Thyroid gland (tissue), 4 donors: Measurements from ENCODE around the gene TST. TPM values are rescaled to one million over a fixed set of nuclear protein-coding genes. Genes with fewer than 3 reads are reported as not detected.

Experiments
- DNase-seq, 2 donors: peaks; one replicate each; pipeline ENCODE4 v3.0.0-alpha.2; 2019
- H3K27ac ChIP-seq, 3 donors: fragments of 200-600 bp; sonication (generic); 1 replicate in 2 of 3; 2 replicates in 1 of 3; pipeline ENCODE4 v1.5.1; 2016 to 2019; ENCODE audit warnings: mild to moderate bottlenecking in 1 of 3, moderate library complexity in 1 of 3
- H3K27me3 ChIP-seq: fragments of 200-600 bp; sonication (generic); one replicate; pipeline ENCODE4 v1.5.1; 2019
- H3K36me3 ChIP-seq, 2 donors: fragments of 200-600 bp; sonication (generic); one replicate each; pipeline ENCODE4 v1.5.1; 2016 to 2019
- H3K4me1 ChIP-seq, 2 donors: fragments of 200-600 bp; sonication (generic); one replicate each; pipeline ENCODE4 v1.5.1; 2017 to 2019
- H3K4me3 ChIP-seq, 3 donors: fragments of 200-600 bp; sonication (generic); replicated peaks in 1 of 3; 1 replicate in 2 of 3; 2 replicates in 1 of 3; pipeline ENCODE4 v1.5.1; 2016; ENCODE audit warnings: mild to moderate bottlenecking in 1 of 3
- H3K9me3 ChIP-seq: fragments of 200-600 bp; sonication (generic); one replicate; pipeline ENCODE4 v1.5.1; 2017
- CTCF ChIP-seq, 6 experiments: fragments of 200-600 bp in 3 of 6; fragments of 450-650 bp in 3 of 6; sonication (generic) in 3 of 6; IDR thresholded peaks; one replicate each; pipeline ENCODE4 v1.5.1; 2016 to 2019; ENCODE audit warnings: antibody characterized with exemption in 6 of 6, mild to moderate bottlenecking in 2 of 6, inconsistent platforms in 1 of 6, moderate library complexity in 1 of 6
- POLR2A ChIP-seq, 2 donors: fragments of 450-650 bp; IDR thresholded peaks; one replicate each; pipeline ENCODE4 v1.6.1; 2017; ENCODE audit warnings: antibody characterized with exemption in 2 of 2, mild to moderate bottlenecking in 2 of 2, moderate library complexity in 1 of 2
- WGBS, 2 donors: methylation state at CpG; one replicate each; pipeline ENCODE4 v1.1.5; 2017; 5-methylcytosine and 5-hydroxymethylcytosine counted together
- intact Hi-C: fragments of 100-400 bp; cut with DNase I; formaldehyde crosslinking; loops from one replicate; pipeline ENCODE4 v1.15.1; 2023
- total RNA-seq, 4 donors: library from RNA; depleted of rRNA; stranded (reverse); fragments of >200 nt; gene quantifications; one replicate each; pipeline ENCODE4 v1.2.3, GENCODE V29; 2016

The TST gene
- total RNA-seq, 4 donors from 2014 or later: 35.7 to 51.2 (median 37.8) TPM

GRCh38 chr22:37057796-37058510 lies 38.7 kb upstream of the TST start:
- Histone ChIP-seq H3K27me3 (no peaks in the 10 kb centered on the region), H3K27ac (no peak overlapping the region), H3K36me3 (no peaks in the 10 kb centered on the region), H3K4me3 (no peak overlapping the region), H3K4me1 (no peaks in the 10 kb centered on the region), H3K9me3 (no peaks in the 10 kb centered on the region)
- TF ChIP-seq CTCF (IDR thresholded peaks at IDR 0.05) (no peak), POLR2A (IDR thresholded peaks at IDR 0.05) (no peak)
- intact Hi-C loops: loop anchor here (10.0 kb wide), 1 partner anchor 273 kb away; no protein-coding TSS in a partner anchor
- WGBS, 2 donors: 84 to 92% methylated on average over 11 to 12 of the region's 12 CpGs
- no peak for DNase-seq

- DNase-seq: no peak
- intact Hi-C loops: loop anchor here (10.0 kb wide), 1 partner anchor 272 kb away; no protein-coding TSS in a partner anchor
- Histone ChIP-seq H3K4me1 (peaks cover 0 to 4% of the 10 kb centered on the region in 2 donors), H3K9me3 (no peaks in the 10 kb centered on the region), H3K27me3 (no peaks in the 10 kb centered on the region), H3K36me3 (no peaks in the 10 kb centered on the region), H3K27ac (no peak overlapping the region), H3K4me3 (no peak overlapping the region)
- TF ChIP-seq CTCF (IDR thresholded peaks at IDR 0.05) (no peak), POLR2A (IDR thresholded peaks at IDR 0.05) (no peak)
- WGBS, 2 donors: 64 to 88% methylated on average over 4 to 8 of the region's 9 CpGs
These were observed 38.0 kb upstream of the TST start for GRCh38 chr22:37057226-37057625.

GRCh38 chr22:37056246-37056645 lies 37.0 kb upstream of the TST start:
- 94 to 95% methylated on average over 13 of the region's 13 CpGs for WGBS, 2 donors
- Histone ChIP-seq H3K27ac (no peak overlapping the region), H3K27me3 (no peaks in the 10 kb centered on the region), H3K4me3 (no peak overlapping the region), H3K4me1 (peaks cover 0 to 8% of the 10 kb centered on the region in 2 donors), H3K9me3 (no peaks in the 10 kb centered on the region), H3K36me3 (no peaks in the 10 kb centered on the region)
- TF ChIP-seq POLR2A (IDR thresholded peaks at IDR 0.05) (no peak), CTCF (IDR thresholded peaks at IDR 0.05) (no peak)
- intact Hi-C loops: loop anchor here (10.0 kb wide), 1 partner anchor 271 kb away; no protein-coding TSS in a partner anchor
- no peak for DNase-seq

- H3K27me3 ChIP-seq: no peaks in the 10 kb centered on the region
- TF ChIP-seq POLR2A (IDR thresholded peaks at IDR 0.05) (no peak), CTCF (IDR thresholded peaks at IDR 0.05) (no peak)
- WGBS, 2 donors: 92 to 93% methylated on average over 18 to 20 of the region's 20 CpGs
- intact Hi-C loops: loop anchor here (10.0 kb wide), 1 partner anchor 270 kb away; no protein-coding TSS in a partner anchor
- DNase-seq: no peak
- H3K4me1 ChIP-seq: peaks cover 0 to 19% of the 10 kb centered on the region in 2 donors
- no peaks in the 10 kb centered on the region for H3K9me3 ChIP-seq
- H3K4me3 ChIP-seq: no peak overlapping the region
- no peak overlapping the region for H3K27ac ChIP-seq
- H3K36me3 ChIP-seq: no peaks in the 10 kb centered on the region
These were observed 35.5 kb upstream of the TST start for GRCh38 chr22:37054600-37055365.

- peaks cover 1 to 23% of the 10 kb centered on the region in 2 donors for H3K4me1 ChIP-seq
- 94% methylated on average over 8 of the region's 8 CpGs; no CpG with 5 or more reads in 1 of the 2 donors for WGBS, 2 donors
- intact Hi-C loops: loop anchor here (10.0 kb wide), 1 partner anchor 269 kb away; no protein-coding TSS in a partner anchor
- DNase-seq: no peak
- no peak overlapping the region for H3K27ac ChIP-seq
- no peaks in the 10 kb centered on the region for H3K27me3 ChIP-seq
- no peaks in the 10 kb centered on the region for H3K9me3 ChIP-seq
- no peak overlapping the region for H3K4me3 ChIP-seq
- no peak for TF ChIP-seq CTCF (IDR thresholded peaks at IDR 0.05)
- TF ChIP-seq POLR2A (IDR thresholded peaks at IDR 0.05): no peak
- H3K36me3 ChIP-seq: no peaks in the 10 kb centered on the region
These were observed 34.8 kb upstream of the TST start for GRCh38 chr22:37054056-37054395.
